ENCODE data around the gene FILIP1L.

DNA sequence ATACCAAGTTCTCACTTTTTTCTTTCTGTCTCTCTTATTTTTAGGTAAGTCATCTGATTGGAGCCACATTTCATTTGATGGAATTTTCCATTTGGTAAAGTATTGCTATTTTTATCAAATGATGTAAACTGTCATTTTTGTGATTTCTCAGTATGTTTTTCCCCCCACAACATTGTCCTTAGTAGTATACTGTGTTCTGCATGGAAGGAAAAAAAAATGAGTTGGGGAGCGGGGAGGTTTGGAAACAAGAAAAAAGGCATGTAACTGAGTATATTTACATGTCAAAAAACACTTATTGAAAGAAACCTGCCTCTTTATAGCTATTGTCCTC, 104.2 kb downstream of the FILIP1L start:
- TF ChIP-seq CEBPB (IDR thresholded peaks at IDR 0.05; ENCODE audit: low read depth), result no peak
- TF ChIP-seq, protein P1, sequence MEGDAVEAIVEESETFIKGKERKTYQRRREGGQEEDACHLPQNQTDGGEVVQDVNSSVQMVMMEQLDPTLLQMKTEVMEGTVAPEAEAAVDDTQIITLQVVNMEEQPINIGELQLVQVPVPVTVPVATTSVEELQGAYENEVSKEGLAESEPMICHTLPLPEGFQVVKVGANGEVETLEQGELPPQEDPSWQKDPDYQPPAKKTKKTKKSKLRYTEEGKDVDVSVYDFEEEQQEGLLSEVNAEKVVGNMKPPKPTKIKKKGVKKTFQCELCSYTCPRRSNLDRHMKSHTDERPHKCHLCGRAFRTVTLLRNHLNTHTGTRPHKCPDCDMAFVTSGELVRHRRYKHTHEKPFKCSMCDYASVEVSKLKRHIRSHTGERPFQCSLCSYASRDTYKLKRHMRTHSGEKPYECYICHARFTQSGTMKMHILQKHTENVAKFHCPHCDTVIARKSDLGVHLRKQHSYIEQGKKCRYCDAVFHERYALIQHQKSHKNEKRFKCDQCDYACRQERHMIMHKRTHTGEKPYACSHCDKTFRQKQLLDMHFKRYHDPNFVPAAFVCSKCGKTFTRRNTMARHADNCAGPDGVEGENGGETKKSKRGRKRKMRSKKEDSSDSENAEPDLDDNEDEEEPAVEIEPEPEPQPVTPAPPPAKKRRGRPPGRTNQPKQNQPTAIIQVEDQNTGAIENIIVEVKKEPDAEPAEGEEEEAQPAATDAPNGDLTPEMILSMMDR (IDR thresholded peaks at IDR 0.05 in 2 of 3, conservative IDR thresholded peaks at IDR 0.05 in 1 of 3; ENCODE audit: borderline replicate concordance in 1 of 3, insufficient read depth in 1 of 3, low read depth in 2 of 3, low read length in 2 of 3), result no peak
- TF ChIP-seq EGR1 (IDR thresholded peaks at IDR 0.05; ENCODE audit: low read depth), result no peak
- TF ChIP-seq JUND (IDR thresholded peaks at IDR 0.05), result no peak
- no peak for TF ChIP-seq SP1 (IDR thresholded peaks at IDR 0.05; ENCODE audit: low read depth)
- TF ChIP-seq POLR2AphosphoS5 (IDR thresholded peaks at IDR 0.05; ENCODE audit: low read depth, low read length), result no peak
- no peak for TF ChIP-seq POLR2A (IDR thresholded peaks at IDR 0.05; ENCODE audit: borderline replicate concordance, extremely low read depth, insufficient read depth, insufficient read length)
- no peak for TF ChIP-seq RAD21 (IDR thresholded peaks at IDR 0.05; ENCODE audit: low read depth)
- no peak for TF ChIP-seq EZH2 (IDR thresholded peaks at IDR 0.05)
- TF ChIP-seq, protein P2, sequence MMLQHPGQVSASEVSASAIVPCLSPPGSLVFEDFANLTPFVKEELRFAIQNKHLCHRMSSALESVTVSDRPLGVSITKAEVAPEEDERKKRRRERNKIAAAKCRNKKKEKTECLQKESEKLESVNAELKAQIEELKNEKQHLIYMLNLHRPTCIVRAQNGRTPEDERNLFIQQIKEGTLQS (IDR thresholded peaks at IDR 0.05), result no peak
- TF ChIP-seq SIN3A (IDR thresholded peaks at IDR 0.05; ENCODE audit: low read depth), result no peak
- no peak for TF ChIP-seq ZNF274 (IDR thresholded peaks at IDR 0.05; ENCODE audit: low read depth, low read length)
- no peak for TF ChIP-seq YY1 (IDR thresholded peaks at IDR 0.05; ENCODE audit: extremely low read depth, insufficient replicate concordance, low read depth, low read length)

All from HCT116 (cell line).